HEK293 (cell line): ENCODE measurements around the gene GPR39.

Experiments
- CTCF ChIA-PET: fragments of 350-600 bp; formaldehyde crosslinking; extraction: SDS; loops from one replicate; lab custom pipeline; 2021; ENCODE audit warnings: antibody characterized with exemption; lab: Yijun Ruan, JAX
- POLR2A ChIA-PET: fragments of 300-600 bp; formaldehyde crosslinking; extraction: SDS; loops from one replicate; lab custom pipeline; 2020; ENCODE audit warnings: antibody characterized with exemption, inconsistent platforms; lab: Yijun Ruan, JAX
- H3K27ac ChIP-seq: fragments of 200-500 bp; sonication (Bioruptor generic); 2 replicates; pipeline ENCODE4 v1.5.1; 2014; ENCODE audit warnings: low read depth, low read length, control low read depth, inconsistent platforms; ENCODE audit errors: extremely low read depth
- H3K36me3 ChIP-seq, 2 experiments: fragments of 200-500 bp in 1 of 2; sonication (Bioruptor generic) in 1 of 2; 1 replicate in 1 of 2; 2 replicates in 1 of 2; pipeline ENCODE4 v1.5.1; 2014 to 2017; ENCODE audit warnings: inconsistent platforms in 2 of 2, low read length in 2 of 2; ENCODE audit not compliant: control insufficient read depth in 2 of 2, insufficient read depth in 1 of 2
- H3K4me1 ChIP-seq: fragments of 200-500 bp; sonication (Bioruptor generic); 2 replicates; pipeline ENCODE4 v1.5.1; 2014; ENCODE audit warnings: mild to moderate bottlenecking, low read length, inconsistent platforms; ENCODE audit not compliant: control insufficient read depth, insufficient read depth
- H3K4me3 ChIP-seq: 2 replicates; pipeline ENCODE4 v1.5.1; 2011; ENCODE audit warnings: low read depth, mild to moderate bottlenecking, control low read depth, low read length, moderate library complexity
- H3K9me3 ChIP-seq: fragments of 200-500 bp; sonication (Bioruptor generic); 2 replicates; pipeline ENCODE4 v1.5.1; 2014; ENCODE audit warnings: low read depth, low read length, inconsistent platforms; ENCODE audit not compliant: control insufficient read depth, insufficient read depth
- GLI2 ChIP-seq: fragments of 450-650 bp; formaldehyde crosslinking; IDR thresholded peaks from 2 replicates; pipeline ENCODE4; 2017; ENCODE audit warnings: missing biosample characterization, missing genetic modification characterization, low read depth, borderline replicate concordance
- GLIS2 ChIP-seq: fragments of 450-650 bp; formaldehyde crosslinking; IDR thresholded peaks from 2 replicates; pipeline ENCODE4 v1.5.1; 2016; ENCODE audit warnings: missing biosample characterization, missing genetic modification characterization
- KLF7 ChIP-seq: fragments of 450-650 bp; formaldehyde crosslinking; IDR thresholded peaks from 2 replicates; pipeline ENCODE4 v1.5.1; 2016; ENCODE audit warnings: missing biosample characterization, missing genetic modification characterization, borderline replicate concordance
- REST ChIP-seq: fragments of 450-650 bp; formaldehyde crosslinking; IDR thresholded peaks from 2 replicates; pipeline ENCODE4 v1.5.1; 2016; ENCODE audit warnings: missing biosample characterization, missing genetic modification characterization
- SCRT2 ChIP-seq: fragments of 450-650 bp; formaldehyde crosslinking; IDR thresholded peaks from 2 replicates; pipeline ENCODE4 v1.5.1; 2016; ENCODE audit warnings: missing biosample characterization, missing genetic modification characterization
- SETDB1 ChIP-seq: IDR thresholded peaks from one replicate; pipeline ENCODE4 v1.6.1; 2017; ENCODE audit warnings: mild to moderate bottlenecking, low read length, moderate library complexity, mixed read lengths; ENCODE audit not compliant: insufficient read length
- TRIM28 ChIP-seq: IDR thresholded peaks from 2 replicates; pipeline ENCODE4 v1.6.1; 2011; ENCODE audit warnings: low read length, control low read depth, borderline replicate concordance
- ZEB2 ChIP-seq: fragments of 450-650 bp; formaldehyde crosslinking; IDR thresholded peaks from 2 replicates; pipeline ENCODE4 v1.5.1; 2016; ENCODE audit warnings: missing biosample characterization, missing genetic modification characterization
- ZFHX2 ChIP-seq: fragments of 450-650 bp; formaldehyde crosslinking; conservative IDR thresholded peaks from 2 replicates; pipeline ENCODE4 v1.5.1; 2016; ENCODE audit warnings: missing biosample characterization, missing genetic modification characterization
- ZFP3 ChIP-seq: fragments of 450-650 bp; formaldehyde crosslinking; IDR thresholded peaks from 2 replicates; pipeline ENCODE4 v1.5.1; 2016; ENCODE audit warnings: low read depth, missing biosample characterization, missing genetic modification characterization
- ZNF211 ChIP-seq: fragments of 450-650 bp; formaldehyde crosslinking; IDR thresholded peaks from 2 replicates; pipeline ENCODE4 v1.5.1; 2016; ENCODE audit warnings: low read depth, missing biosample characterization, missing genetic modification characterization
- ZNF341 ChIP-seq: fragments of 450-650 bp; formaldehyde crosslinking; IDR thresholded peaks from 2 replicates; pipeline ENCODE4; 2016; ENCODE audit warnings: low read depth, missing biosample characterization, missing genetic modification characterization
- ZNF366 ChIP-seq: fragments of 450-650 bp; formaldehyde crosslinking; conservative IDR thresholded peaks from 2 replicates; pipeline ENCODE4 v1.5.1; 2016; ENCODE audit warnings: missing biosample characterization, missing genetic modification characterization
- ZNF37A ChIP-seq: fragments of 450-650 bp; IDR thresholded peaks from 2 replicates; pipeline ENCODE4 v1.5.1; 2018; ENCODE audit warnings: missing biosample characterization, missing genetic modification characterization
- ZNF48 ChIP-seq: fragments of 450-650 bp; formaldehyde crosslinking; IDR thresholded peaks from 2 replicates; pipeline ENCODE4 v1.5.1; 2016; ENCODE audit warnings: missing biosample characterization, missing genetic modification characterization
- ZNF518A ChIP-seq: fragments of 450-650 bp; formaldehyde crosslinking; conservative IDR thresholded peaks from 2 replicates; pipeline ENCODE4 v1.5.1; 2016; ENCODE audit warnings: low read depth, missing biosample characterization, missing genetic modification characterization
- ZNF561 ChIP-seq: fragments of 450-650 bp; IDR thresholded peaks from 2 replicates; pipeline ENCODE4 v1.5.1; 2018; ENCODE audit warnings: missing biosample characterization, missing genetic modification characterization, borderline replicate concordance
- ZNF624 ChIP-seq: fragments of 450-650 bp; formaldehyde crosslinking; IDR thresholded peaks from 2 replicates; pipeline ENCODE4 v1.5.1; 2017; ENCODE audit warnings: missing biosample characterization, missing genetic modification characterization
- ZNF629 ChIP-seq: fragments of 450-650 bp; formaldehyde crosslinking; IDR thresholded peaks from 2 replicates; pipeline ENCODE4 v1.5.1; 2017; ENCODE audit warnings: missing biosample characterization, missing genetic modification characterization
- ZNF785 ChIP-seq: fragments of 450-650 bp; formaldehyde crosslinking; IDR thresholded peaks from 2 replicates; pipeline ENCODE4 v1.5.1; 2016; ENCODE audit warnings: missing biosample characterization, missing genetic modification characterization

The GPR39 gene

DNA sequence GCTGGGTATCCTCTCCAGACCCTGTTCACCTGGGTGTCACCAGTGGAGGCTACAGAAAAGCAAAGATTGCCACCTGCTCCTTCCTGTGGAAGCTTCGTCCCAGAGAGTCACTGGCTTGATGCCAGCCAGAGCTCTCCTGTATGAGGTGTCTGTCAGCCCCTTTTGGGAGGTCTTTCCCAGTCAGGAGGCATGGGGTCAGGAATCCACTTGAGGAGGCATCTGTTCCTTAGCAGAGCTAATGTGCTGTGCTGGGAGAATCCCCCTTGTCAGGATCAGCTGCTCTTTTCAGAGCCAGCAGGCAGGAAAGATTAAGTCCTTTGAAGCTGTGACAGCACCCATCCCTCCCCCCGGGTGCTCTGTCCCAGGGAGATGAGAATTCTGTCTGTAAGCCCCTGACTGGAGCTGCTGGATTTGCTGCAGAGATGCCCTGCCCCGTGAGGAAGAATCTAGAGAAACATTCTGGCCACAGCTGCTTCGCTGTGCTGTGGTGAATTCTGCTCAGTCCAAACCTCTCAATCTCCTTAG is 121.8 kb downstream of the GPR39 start:
- ChIA-PET POLR2A (no interaction called here), CTCF (interaction anchor here (2.4 kb wide), 1 partner anchor 9 kb away, joined by 12 read pairs; no protein-coding TSS in a partner anchor)
- Histone ChIP-seq H3K27ac (no peak overlapping the region), H3K4me1 (no peaks in the 10 kb centered on the region), H3K4me3 (no peak overlapping the region), H3K36me3 (no peaks in the 10 kb centered on the region), H3K9me3 (no peaks in the 10 kb centered on the region)
- TF ChIP-seq ZNF561 (tag by site-specific recombination): no peak

DNA sequence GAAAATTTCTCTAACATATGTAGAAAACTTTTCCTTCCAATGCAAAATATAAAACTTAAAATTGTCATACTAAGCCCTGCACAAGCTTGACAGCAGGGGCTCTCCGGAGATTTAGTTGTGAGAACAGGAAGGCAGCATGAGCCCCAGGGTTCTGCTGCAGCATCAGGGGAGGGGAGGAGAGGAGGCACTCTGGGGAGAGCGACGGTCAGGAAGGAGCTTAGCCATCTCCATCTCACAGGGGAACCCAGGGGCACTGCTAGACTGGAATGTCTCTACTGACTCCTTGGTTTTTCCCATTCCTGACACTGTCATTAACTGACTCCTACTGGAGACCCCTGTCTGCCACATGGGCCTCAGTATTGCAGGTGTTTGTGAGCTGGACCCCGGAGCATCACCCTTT is 123.6 kb downstream of the GPR39 start:
- CTCF ChIA-PET: no interaction called here
- Histone ChIP-seq H3K9me3 (no peaks in the 10 kb centered on the region), H3K4me1 (no peaks in the 10 kb centered on the region), H3K36me3 (no peaks in the 10 kb centered on the region), H3K27ac (no peak overlapping the region), H3K4me3 (no peak overlapping the region)
- POLR2A ChIA-PET: no interaction called here
- TF ChIP-seq ZFP3 (tag by site-specific recombination) (no peak), REST (no peak), SCRT2 (tag by site-specific recombination) (no peak), ZEB2 (tag by site-specific recombination) (no peak), ZNF341 (tag by site-specific recombination) (no peak), ZNF48 (tag by site-specific recombination) (no peak), ZNF366 (tag by site-specific recombination) (no peak), ZNF624 (no peak)

- CTCF ChIA-PET: no interaction called here
- no peak overlapping the region for H3K4me3 ChIP-seq
- no peaks in the 10 kb centered on the region for H3K9me3 ChIP-seq
- no peaks in the 10 kb centered on the region for H3K4me1 ChIP-seq
- TF ChIP-seq ZFHX2 (tag by site-specific recombination): no peak
- TF ChIP-seq SETDB1: peak; percentile 97
- peak; percentile 87 for TF ChIP-seq TRIM28
- TF ChIP-seq, all 188 proteins: peak for 2
- Histone ChIP-seq H3K27ac (no peak overlapping the region), H3K36me3 (no peaks in the 10 kb centered on the region)
- POLR2A ChIA-PET: no interaction called here
Measured at GRCh38 chr2:132542953-132543569, 126.5 kb downstream of the GPR39 start.

- H3K9me3 ChIP-seq: no peaks in the 10 kb centered on the region
- H3K4me1 ChIP-seq: no peaks in the 10 kb centered on the region
- no peak overlapping the region for H3K4me3 ChIP-seq
- H3K27ac ChIP-seq: no peak overlapping the region
- no peaks in the 10 kb centered on the region for H3K36me3 ChIP-seq
- ChIA-PET POLR2A (no interaction called here), CTCF (interaction anchor here (0.6 kb wide), 1 partner anchor 130 kb away, joined by 3 read pairs; no protein-coding TSS in a partner anchor)
- TF ChIP-seq ZNF48 (tag by site-specific recombination) (no peak), ZNF211 (tag by site-specific recombination) (no peak), GLIS2 (tag by site-specific recombination) (no peak), ZNF629 (no peak), ZNF785 (tag by site-specific recombination) (no peak), ZNF37A (tag by site-specific recombination) (no peak), KLF7 (no peak), GLI2 (tag by site-specific recombination) (no peak), ZNF518A (tag by site-specific recombination) (no peak)
Measured at GRCh38 chr2:132544006-132544630, 127.5 kb downstream of the GPR39 start.
